Astrocyte of the spinal cord (primary cell): ENCODE data around the gene ZNF619.

Source experiments
- DNase-seq: peaks from one replicate; pipeline ENCODE4 v3.0.0; 2011; ENCODE audit warnings: low read depth, low spot score
- H3K4me3 ChIP-seq: 2 replicates; pipeline ENCODE4 v1.5.1; 2011; ENCODE audit warnings: low read depth, mild to moderate bottlenecking, low read length, moderate library complexity
- CTCF ChIP-seq: IDR thresholded peaks from 2 replicates; pipeline ENCODE4 v1.5.1; 2012; ENCODE audit warnings: low read depth, mild to moderate bottlenecking, low read length, inconsistent platforms
- in situ Hi-C: cut with HindIII; loops from 2 replicates; pipeline ENCODE4 v1.10.0; 2017; ENCODE audit warnings: low sequenced_read_pairs

Gene ZNF619

GRCh38 chr3:40504636-40505430 lies 27.9 kb downstream of the ZNF619 start:
- in situ Hi-C loops = no loop called here
- TF ChIP-seq CTCF = no peak
- no peak overlapping the region for H3K4me3 ChIP-seq
- DNase-seq = peak; percentile 89

GRCh38 chr3:40505599-40506462 lies 28.9 kb downstream of the ZNF619 start, which contains the start of gene ZNF620:
Gene ZNF620 (plus strand): TSS chr3:40506039. CDS start chr3:40506353, 314 bp downstream.
- peak; percentile 54 for DNase-seq
- in situ Hi-C loops = no loop called here
- peak within 1 kb of the TSS; percentile 65 for H3K4me3 ChIP-seq
- peak; percentile 46 for TF ChIP-seq CTCF

GRCh38 chr3:40511031-40511718 lies 34.3 kb downstream of the ZNF619 start:
- in situ Hi-C loops = no loop called here
- no peak for DNase-seq
- no peak for TF ChIP-seq CTCF
- no peak overlapping the region for H3K4me3 ChIP-seq

- in situ Hi-C loops = no loop called here
- DNase-seq = peak; percentile 48
- no peak overlapping the region for H3K4me3 ChIP-seq
- no peak for TF ChIP-seq CTCF
Observed at GRCh38 chr3:40516201-40516600, 39.3 kb downstream of the ZNF619 start.

GRCh38 chr3:40518067-40518466 lies 41.1 kb downstream of the ZNF619 start:
- in situ Hi-C loops = no loop called here
- no peak overlapping the region for H3K4me3 ChIP-seq
- DNase-seq = no peak
- TF ChIP-seq CTCF = no peak

GRCh38 chr3:40518848-40519247 lies 41.9 kb downstream of the ZNF619 start:
- in situ Hi-C loops = no loop called here

More at GRCh38 chr3:40518848-40519247, 41.9 kb downstream of the ZNF619 start:
- H3K4me3 ChIP-seq = no peak overlapping the region
- TF ChIP-seq CTCF = no peak
- no peak for DNase-seq
